Fibroblast of the conjunctiva (primary cell): ENCODE measurements around the gene CIBAR2.

Source experiments
- DNase-seq: peaks from one replicate; pipeline ENCODE4 v3.0.0-alpha.2; 2010; ENCODE audit warnings: low read depth

CIBAR2 gene

GRCh38 chr16:85112364-85112763 is at the start of gene CIBAR2:
Gene CIBAR2 (minus strand): TSS chr16:85112472. CDS start chr16:85112352, 120 bp downstream.
- DNase-seq: no peak

- DNase-seq: no peak
These were observed 47.1 kb upstream of the CIBAR2 start for GRCh38 chr16:85159179-85159980.

GRCh38 chr16:85158743-85159178 is 46.5 kb upstream of the CIBAR2 start:
- no peak for DNase-seq

- no peak for DNase-seq
These were observed 45.8 kb upstream of the CIBAR2 start for GRCh38 chr16:85157813-85158742.

- DNase-seq: no peak
These were observed 45.1 kb upstream of the CIBAR2 start for GRCh38 chr16:85157372-85157771.

GRCh38 chr16:85156869-85157268 is 44.6 kb upstream of the CIBAR2 start:
- DNase-seq: no peak

- DNase-seq: no peak
These were observed 44.2 kb upstream of the CIBAR2 start for GRCh38 chr16:85156440-85156839.

GRCh38 chr16:85153656-85154091 is 41.4 kb upstream of the CIBAR2 start:
- DNase-seq: no peak

- no peak for DNase-seq
These were observed 40.8 kb upstream of the CIBAR2 start for GRCh38 chr16:85153046-85153445.

GRCh38 chr16:85152414-85153030 is 40.2 kb upstream of the CIBAR2 start:
- DNase-seq: no peak

- peak; percentile 69 for DNase-seq
These were observed 39.5 kb upstream of the CIBAR2 start for GRCh38 chr16:85151603-85152413.

GRCh38 chr16:85151079-85151602 is 38.9 kb upstream of the CIBAR2 start:
- no peak for DNase-seq

- DNase-seq: no peak
These were observed 38.2 kb upstream of the CIBAR2 start for GRCh38 chr16:85150331-85150940.

- no peak for DNase-seq
These were observed 37.5 kb upstream of the CIBAR2 start for GRCh38 chr16:85149776-85150175.

GRCh38 chr16:85148931-85149330 is 36.7 kb upstream of the CIBAR2 start:
- DNase-seq: no peak

GRCh38 chr16:85146922-85147651 is 34.8 kb upstream of the CIBAR2 start:
- no peak for DNase-seq

GRCh38 chr16:85146532-85146797 is 34.2 kb upstream of the CIBAR2 start:
- DNase-seq: no peak

- no peak for DNase-seq
These were observed 33.7 kb upstream of the CIBAR2 start for GRCh38 chr16:85145734-85146531.

- DNase-seq: no peak
These were observed 32.9 kb upstream of the CIBAR2 start for GRCh38 chr16:85145188-85145587.
